Endothelial cell (in vitro differentiated cells): ENCODE data around the gene CNTROB. TPM values are rescaled to one million over a fixed set of nuclear protein-coding genes. Genes with fewer than 3 reads are reported as not detected.

ENCODE experiments used
- DNase-seq: peaks from one replicate; pipeline ENCODE4 v3.0.0; 2021; ENCODE audit warnings: low spot score
- H3K27ac Mint-ChIP-seq: one replicate; pipeline ENCODE4 v1.8.0; 2021; ENCODE audit warnings: mixed read lengths, inconsistent platforms; ENCODE audit not compliant: unreplicated experiment
- H3K27me3 Mint-ChIP-seq: one replicate; pipeline ENCODE4 v1.8.0; 2021; ENCODE audit warnings: mild to moderate bottlenecking, moderate library complexity, mixed read lengths, inconsistent platforms; ENCODE audit not compliant: unreplicated experiment
- H3K36me3 Mint-ChIP-seq: one replicate; pipeline ENCODE4 v1.8.0; 2021; ENCODE audit warnings: mild to moderate bottlenecking, low read depth, mixed read lengths, inconsistent platforms; ENCODE audit not compliant: unreplicated experiment
- H3K4me1 Mint-ChIP-seq: one replicate; pipeline ENCODE4 v1.8.0; 2021; ENCODE audit warnings: mild to moderate bottlenecking, mixed read lengths, inconsistent platforms; ENCODE audit not compliant: unreplicated experiment
- H3K4me3 Mint-ChIP-seq: one replicate; pipeline ENCODE4 v1.8.0; 2021; ENCODE audit warnings: mild to moderate bottlenecking, mixed read lengths, inconsistent platforms; ENCODE audit not compliant: unreplicated experiment
- H3K9me3 Mint-ChIP-seq: one replicate; pipeline ENCODE4 v1.8.0; 2021; ENCODE audit warnings: mixed read lengths, inconsistent platforms; ENCODE audit not compliant: unreplicated experiment
- total RNA-seq: library from RNA; stranded (reverse); fragmentation: NEBNext Ultra II Directional; extraction: Animal tissue kit (Norgen Biotek cat#: 25700); gene quantifications from one replicate; pipeline ENCODE4 v1.2.1, GENCODE V29; 2021; ENCODE audit not compliant: unreplicated experiment
- TF ChIP-seq, protein P1 (sequence below): fragments of 200-600 bp; sonication (generic); IDR thresholded peaks from one replicate; pipeline ENCODE4 v1.5.0; 2021; ENCODE audit warnings: antibody characterized with exemption; ENCODE audit not compliant: unreplicated experiment

CNTROB gene
- total RNA-seq, 1 donor from 2014 or later: 32.6 TPM

- Mint-ChIP-seq H3K36me3 (peaks cover 16% of the 10 kb centered on the region), H3K4me1 (peaks cover 28% of the 10 kb centered on the region), H3K9me3 (no peaks in the 10 kb centered on the region), H3K27ac (peak overlapping the region; percentile 74), H3K27me3 (peaks cover 13% of the 10 kb centered on the region), H3K4me3 (peak overlapping the region; percentile 100)
- TF ChIP-seq, protein P1, sequence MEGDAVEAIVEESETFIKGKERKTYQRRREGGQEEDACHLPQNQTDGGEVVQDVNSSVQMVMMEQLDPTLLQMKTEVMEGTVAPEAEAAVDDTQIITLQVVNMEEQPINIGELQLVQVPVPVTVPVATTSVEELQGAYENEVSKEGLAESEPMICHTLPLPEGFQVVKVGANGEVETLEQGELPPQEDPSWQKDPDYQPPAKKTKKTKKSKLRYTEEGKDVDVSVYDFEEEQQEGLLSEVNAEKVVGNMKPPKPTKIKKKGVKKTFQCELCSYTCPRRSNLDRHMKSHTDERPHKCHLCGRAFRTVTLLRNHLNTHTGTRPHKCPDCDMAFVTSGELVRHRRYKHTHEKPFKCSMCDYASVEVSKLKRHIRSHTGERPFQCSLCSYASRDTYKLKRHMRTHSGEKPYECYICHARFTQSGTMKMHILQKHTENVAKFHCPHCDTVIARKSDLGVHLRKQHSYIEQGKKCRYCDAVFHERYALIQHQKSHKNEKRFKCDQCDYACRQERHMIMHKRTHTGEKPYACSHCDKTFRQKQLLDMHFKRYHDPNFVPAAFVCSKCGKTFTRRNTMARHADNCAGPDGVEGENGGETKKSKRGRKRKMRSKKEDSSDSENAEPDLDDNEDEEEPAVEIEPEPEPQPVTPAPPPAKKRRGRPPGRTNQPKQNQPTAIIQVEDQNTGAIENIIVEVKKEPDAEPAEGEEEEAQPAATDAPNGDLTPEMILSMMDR: no peak
- no peak for DNase-seq
Measured at GRCh38 chr17:7932483-7932891, 481 bp downstream of the CNTROB start.

DNA sequence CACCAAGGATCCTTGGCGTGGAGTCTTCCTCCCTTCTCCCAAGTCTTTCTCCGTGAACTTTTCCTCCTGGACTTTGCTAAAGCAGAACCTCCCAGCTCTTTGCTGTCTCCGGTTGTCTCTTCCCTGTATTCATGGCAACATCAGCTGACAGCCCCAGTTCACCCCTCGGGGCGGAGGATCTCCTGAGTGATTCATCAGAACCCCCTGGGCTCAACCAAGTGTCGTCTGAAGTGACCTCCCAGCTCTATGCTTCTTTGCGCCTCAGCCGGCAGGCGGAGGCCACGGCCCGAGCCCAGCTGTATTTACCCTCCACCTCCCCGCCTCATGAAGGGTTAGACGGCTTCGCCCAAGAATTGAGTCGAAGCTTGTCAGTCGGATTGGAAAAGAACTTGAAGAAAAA is 943 bp downstream of the CNTROB start:
- H3K9me3 Mint-ChIP-seq: no peaks in the 10 kb centered on the region
- TF ChIP-seq, protein P1: no peak
- peaks cover 14% of the 10 kb centered on the region for H3K36me3 Mint-ChIP-seq
- peaks cover 26% of the 10 kb centered on the region for H3K4me1 Mint-ChIP-seq
- peaks cover 11% of the 10 kb centered on the region for H3K27me3 Mint-ChIP-seq
- H3K27ac Mint-ChIP-seq: no peak overlapping the region
- H3K4me3 Mint-ChIP-seq: peak overlapping the region; percentile 100
- DNase-seq: peak; percentile 24

DNA sequence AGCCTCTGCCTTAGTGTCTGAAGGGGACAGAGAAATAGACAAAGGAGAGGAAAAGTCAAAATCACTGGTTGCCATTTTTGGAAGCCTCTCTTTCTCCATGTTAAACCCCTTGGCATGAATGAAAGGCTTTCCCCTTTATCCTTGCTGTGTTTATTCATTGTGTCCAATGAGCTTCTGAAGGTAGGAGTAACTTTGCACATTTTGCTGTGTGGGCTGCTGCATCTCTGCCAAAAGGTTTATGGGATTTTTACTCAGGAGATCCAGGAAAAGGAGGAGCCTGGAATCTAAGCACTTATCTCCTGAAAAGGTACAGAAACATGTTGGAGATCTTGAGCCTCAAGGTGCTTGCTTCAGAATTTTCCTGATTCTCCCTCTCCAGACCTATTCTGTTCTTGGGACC is 3.9 kb downstream of the CNTROB start:
- H3K27me3 Mint-ChIP-seq: peaks cover 5% of the 10 kb centered on the region
- no peaks in the 10 kb centered on the region for H3K9me3 Mint-ChIP-seq
- no peak overlapping the region for H3K4me3 Mint-ChIP-seq
- H3K36me3 Mint-ChIP-seq: peaks cover 23% of the 10 kb centered on the region
- DNase-seq: no peak
- H3K4me1 Mint-ChIP-seq: peaks cover 23% of the 10 kb centered on the region
- H3K27ac Mint-ChIP-seq: no peak overlapping the region
- TF ChIP-seq, protein P1: no peak

DNA sequence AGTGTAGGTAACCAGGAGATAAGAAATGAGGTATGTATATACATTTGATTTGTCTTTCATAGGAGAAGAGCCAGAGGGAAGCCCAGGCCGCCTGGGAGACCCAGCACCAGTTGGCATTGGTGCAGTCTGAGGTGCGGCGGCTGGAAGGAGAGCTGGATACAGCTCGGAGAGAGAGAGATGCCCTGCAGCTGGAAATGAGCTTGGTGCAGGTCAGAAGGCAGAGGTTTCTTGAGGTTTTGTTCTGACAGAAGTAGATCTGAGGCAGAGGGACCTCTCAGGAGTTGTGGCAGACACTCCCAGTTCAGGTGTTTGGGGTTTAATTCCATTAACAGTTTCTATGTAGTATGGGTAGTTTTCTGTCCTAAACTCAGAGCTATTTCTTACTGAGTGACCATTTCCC is 8.0 kb downstream of the CNTROB start:
- Mint-ChIP-seq H3K4me1 (no peaks in the 10 kb centered on the region), H3K27ac (no peak overlapping the region), H3K27me3 (peaks cover 2% of the 10 kb centered on the region), H3K4me3 (peak overlapping the region; percentile 61), H3K36me3 (peaks cover 35% of the 10 kb centered on the region), H3K9me3 (no peaks in the 10 kb centered on the region)
- TF ChIP-seq, protein P1: no peak
- no peak for DNase-seq

DNA sequence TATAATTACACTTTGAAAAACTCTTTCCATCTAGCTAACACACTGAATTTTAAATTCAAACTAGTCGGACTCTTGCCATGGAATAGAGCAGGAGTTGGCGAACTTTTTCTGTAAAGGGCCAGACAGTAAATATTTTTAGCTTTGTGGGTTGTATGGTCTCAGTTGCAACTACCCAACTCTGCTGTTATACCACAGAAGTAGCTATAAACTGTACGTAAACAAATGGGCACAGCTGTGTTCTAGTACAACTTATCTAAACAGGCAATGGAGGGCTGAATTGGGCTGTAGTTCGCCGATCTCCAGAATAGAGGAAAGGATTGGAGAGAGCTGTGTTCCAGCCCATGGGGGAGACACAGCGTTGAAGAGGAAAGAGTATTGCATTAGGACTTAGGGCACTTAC is 8.7 kb downstream of the CNTROB start:
- Mint-ChIP-seq H3K27ac (no peak overlapping the region), H3K4me3 (no peak overlapping the region), H3K9me3 (no peaks in the 10 kb centered on the region), H3K36me3 (peaks cover 41% of the 10 kb centered on the region), H3K4me1 (no peaks in the 10 kb centered on the region), H3K27me3 (peaks cover 2% of the 10 kb centered on the region)
- no peak for DNase-seq
- TF ChIP-seq, protein P1: no peak
